GM12864 (cell line): ENCODE results near the gene PCK2.

Experiments
- DNase-seq: peaks from one replicate; pipeline ENCODE4 v3.0.0-alpha.2; 2011; ENCODE audit warnings: low read depth
- H3K4me3 ChIP-seq: 2 replicates; pipeline ENCODE4 v1.5.1; 2011; ENCODE audit warnings: mild to moderate bottlenecking, low read depth, low read length, control low read depth
- TF ChIP-seq, protein P1 (sequence below): IDR thresholded peaks from 2 replicates; pipeline ENCODE4 v1.5.1; 2011; ENCODE audit warnings: low read depth, mild to moderate bottlenecking, moderate library complexity, low read length, control low read depth, inconsistent platforms; ENCODE audit errors: missing control alignments

The PCK2 gene

DNA sequence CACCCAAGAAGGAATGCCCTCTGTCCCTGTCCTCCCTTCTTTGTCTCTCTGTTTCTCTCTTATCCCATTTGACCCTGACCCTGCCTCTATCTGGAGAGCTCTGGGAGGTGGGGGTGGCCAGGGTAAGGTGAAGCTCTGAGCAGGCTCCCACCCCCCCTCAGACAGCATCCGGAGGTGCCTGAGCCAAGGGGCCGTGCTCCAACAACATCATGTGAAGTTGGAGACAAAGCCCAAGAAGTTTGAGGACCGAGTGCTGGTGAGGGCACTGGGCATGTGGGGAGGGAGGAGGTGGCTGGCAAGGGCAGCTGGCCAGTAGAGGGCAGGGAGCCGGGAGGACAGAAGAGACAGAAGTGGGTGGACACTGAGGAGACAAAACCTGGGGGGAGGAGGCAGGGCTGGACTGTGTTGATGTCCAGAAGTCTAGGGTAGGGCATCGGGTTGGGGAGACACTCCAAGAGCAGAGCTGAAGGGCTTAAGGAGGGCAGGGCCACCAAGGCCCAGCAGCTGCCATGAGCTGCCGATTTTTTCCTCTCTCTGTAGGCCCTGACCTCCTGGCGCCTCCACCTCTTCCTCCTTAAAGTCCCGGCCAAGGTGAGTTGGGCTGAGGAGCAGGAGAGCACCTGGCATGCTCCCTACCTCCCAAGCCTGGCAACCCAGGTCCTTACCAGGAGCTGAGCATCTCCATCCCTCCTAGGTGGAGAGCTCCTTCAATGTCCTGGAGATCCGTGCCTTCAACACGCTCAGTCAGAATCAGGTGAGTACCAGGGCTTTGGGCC is 40.4 kb upstream of the PCK2 start:
- TF ChIP-seq, protein P1, sequence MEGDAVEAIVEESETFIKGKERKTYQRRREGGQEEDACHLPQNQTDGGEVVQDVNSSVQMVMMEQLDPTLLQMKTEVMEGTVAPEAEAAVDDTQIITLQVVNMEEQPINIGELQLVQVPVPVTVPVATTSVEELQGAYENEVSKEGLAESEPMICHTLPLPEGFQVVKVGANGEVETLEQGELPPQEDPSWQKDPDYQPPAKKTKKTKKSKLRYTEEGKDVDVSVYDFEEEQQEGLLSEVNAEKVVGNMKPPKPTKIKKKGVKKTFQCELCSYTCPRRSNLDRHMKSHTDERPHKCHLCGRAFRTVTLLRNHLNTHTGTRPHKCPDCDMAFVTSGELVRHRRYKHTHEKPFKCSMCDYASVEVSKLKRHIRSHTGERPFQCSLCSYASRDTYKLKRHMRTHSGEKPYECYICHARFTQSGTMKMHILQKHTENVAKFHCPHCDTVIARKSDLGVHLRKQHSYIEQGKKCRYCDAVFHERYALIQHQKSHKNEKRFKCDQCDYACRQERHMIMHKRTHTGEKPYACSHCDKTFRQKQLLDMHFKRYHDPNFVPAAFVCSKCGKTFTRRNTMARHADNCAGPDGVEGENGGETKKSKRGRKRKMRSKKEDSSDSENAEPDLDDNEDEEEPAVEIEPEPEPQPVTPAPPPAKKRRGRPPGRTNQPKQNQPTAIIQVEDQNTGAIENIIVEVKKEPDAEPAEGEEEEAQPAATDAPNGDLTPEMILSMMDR, result no peak
- no peak for DNase-seq
- no peak overlapping the region for H3K4me3 ChIP-seq

DNA sequence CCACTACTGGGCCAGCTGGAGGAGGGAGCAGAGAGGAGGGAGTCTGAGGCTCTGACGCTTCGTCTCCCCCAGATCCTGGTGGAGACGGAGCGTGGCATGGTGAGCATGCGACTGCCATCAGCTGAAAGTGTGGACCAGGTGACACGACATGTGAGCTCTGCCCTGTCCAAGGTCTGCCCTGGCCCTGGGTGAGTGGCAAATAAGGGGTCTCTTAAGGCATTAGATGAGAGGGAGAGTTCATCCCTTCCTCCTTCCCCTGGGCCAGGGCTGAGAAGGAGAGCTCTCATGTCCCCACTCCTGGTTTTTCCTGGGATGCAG is 39.8 kb upstream of the PCK2 start:
- TF ChIP-seq, protein P1, result no peak
- H3K4me3 ChIP-seq, result no peak overlapping the region
- no peak for DNase-seq

DNA sequence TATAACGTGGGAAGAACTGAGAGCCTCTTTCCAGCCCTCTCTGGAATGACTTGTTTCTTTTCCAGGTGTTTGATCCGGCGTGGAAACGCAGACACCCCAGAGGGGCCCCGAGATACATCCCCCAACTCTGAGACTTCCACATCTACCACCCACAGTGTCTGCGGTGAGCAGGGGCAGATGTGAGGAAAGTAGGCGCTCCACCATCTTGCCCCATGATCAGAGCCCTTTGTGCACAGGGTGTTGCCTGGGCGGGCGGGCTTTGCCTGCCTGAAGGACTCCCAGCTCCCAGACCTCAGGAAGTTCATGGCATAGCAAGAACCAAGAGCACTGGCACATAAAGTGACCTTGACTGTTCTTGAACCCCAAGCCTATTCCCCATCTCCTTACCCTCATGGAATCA is 39.5 kb upstream of the PCK2 start:
- no peak overlapping the region for H3K4me3 ChIP-seq
- DNase-seq, result no peak
- TF ChIP-seq, protein P1, result no peak

- TF ChIP-seq, protein P1, result no peak
- H3K4me3 ChIP-seq, result no peak overlapping the region
- no peak for DNase-seq
Measured at GRCh38 chr14:24055971-24056799, 37.9 kb upstream of the PCK2 start.

- H3K4me3 ChIP-seq, result no peak overlapping the region
- TF ChIP-seq, protein P1, result no peak
- no peak for DNase-seq
Measured at GRCh38 chr14:24056800-24057184, 37.3 kb upstream of the PCK2 start.

DNA sequence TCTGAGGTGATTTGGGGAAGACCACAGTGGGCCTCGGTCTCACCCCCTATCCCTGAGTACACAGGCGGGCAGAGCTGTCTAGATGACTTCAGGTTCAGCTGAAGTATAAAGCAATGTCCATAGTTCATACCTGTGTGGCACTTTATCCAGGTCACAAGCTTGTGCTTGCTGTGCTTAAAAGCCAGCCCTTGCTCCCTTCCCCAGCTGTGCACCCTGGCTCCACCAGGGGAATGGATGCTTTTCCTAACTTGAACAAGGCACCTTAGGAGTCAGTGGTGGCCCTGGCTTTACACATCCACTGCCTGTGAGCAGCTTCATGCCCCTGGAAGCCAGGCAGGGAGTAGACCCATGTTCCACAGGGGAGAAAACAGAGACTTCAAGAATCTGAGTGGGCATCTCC is 36.8 kb upstream of the PCK2 start:
- TF ChIP-seq, protein P1, result no peak
- H3K4me3 ChIP-seq, result no peak overlapping the region
- no peak for DNase-seq
